Breast epithelium (tissue), 4 donors: ENCODE results near the gene ATG14. TPM values are rescaled to one million over a fixed set of nuclear protein-coding genes. Genes with fewer than 3 reads are reported as not detected.
A peak's percentile ranks its signal among the peaks of the same experiment; 100 is the strongest.

Experiments used
- DNase-seq, 2 donors: peaks; one replicate each; pipeline ENCODE4 v3.0.0-alpha.2; 2019; ENCODE audit warnings: low spot score in 2 of 2
- H3K27ac ChIP-seq, 2 donors: fragments of 200-600 bp; sonication (generic) in 1 of 2; one replicate each; pipeline ENCODE4 v1.5.1; 2016 to 2019; ENCODE audit warnings: mild to moderate bottlenecking in 1 of 2
- H3K27me3 ChIP-seq, 2 donors: fragments of 200-600 bp; sonication (generic) in 1 of 2; one replicate each; pipeline versions ENCODE4 v1.5.1 to v1.6.0; 2017 to 2019; ENCODE audit warnings: control low read depth in 1 of 2, mild to moderate bottlenecking in 1 of 2
- H3K36me3 ChIP-seq: fragments of 200-600 bp; one replicate; pipeline ENCODE4 v1.5.1; 2019
- H3K4me1 ChIP-seq, 2 donors: fragments of 200-600 bp; sonication (generic); one replicate each; pipeline ENCODE4 v1.5.1; 2016 to 2019; ENCODE audit warnings: control low read depth in 1 of 2
- H3K4me3 ChIP-seq, 3 donors: fragments of 200-600 bp; sonication (generic); 1 replicate in 2 of 3; 2 replicates in 1 of 3; pipeline ENCODE4 v1.5.1; 2016 to 2019; ENCODE audit warnings: mild to moderate bottlenecking in 3 of 3, moderate library complexity in 2 of 3
- H3K9me3 ChIP-seq, 2 donors: fragments of 200-600 bp; sonication (generic) in 1 of 2; one replicate each; pipeline ENCODE4 v1.5.1; 2016 to 2019; ENCODE audit warnings: control low read depth in 1 of 2
- CTCF ChIP-seq, 3 donors: fragments of 450-650 bp; IDR thresholded peaks; one replicate each; pipeline ENCODE4 v1.5.1; 2016 to 2017; ENCODE audit warnings: antibody characterized with exemption in 3 of 3, mild to moderate bottlenecking in 3 of 3, moderate library complexity in 3 of 3
- POLR2A ChIP-seq: fragments of 450-650 bp; IDR thresholded peaks from one replicate; pipeline ENCODE4 v1.6.1; 2016; ENCODE audit warnings: antibody characterized with exemption, mild to moderate bottlenecking, moderate library complexity
- POLR2AphosphoS5 ChIP-seq, 3 donors: sonication (generic); formaldehyde crosslinking; IDR thresholded peaks; one replicate each; pipeline ENCODE4 v1.6.1; 2017; ENCODE audit warnings: antibody characterized with exemption in 3 of 3
- intact Hi-C: fragments of 100-400 bp; cut with DNase I; formaldehyde crosslinking; loops from one replicate; pipeline ENCODE4 v1.15.1; 2023; ENCODE audit warnings: low total_unique reads
- total RNA-seq, 3 donors: library from RNA; depleted of rRNA; stranded (reverse); fragments of >200 nt; gene quantifications; one replicate each; pipeline ENCODE4 v1.1.0, GENCODE V29; 2016

Gene ATG14
- total RNA-seq, 3 donors from 2014 or later, result 14.6 to 28.0 (median 16.1) TPM

GRCh38 chr14:55449116-55449515 is 37.5 kb upstream of the ATG14 start:
- Histone ChIP-seq H3K27me3 (no peaks in the 10 kb centered on the region), H3K4me3 (no peak overlapping the region), H3K27ac (peak overlapping the region in 1 of 2 donors; percentile 36), H3K9me3 (no peaks in the 10 kb centered on the region), H3K36me3 (no peaks in the 10 kb centered on the region), H3K4me1 (no peaks in the 10 kb centered on the region)
- no peak for TF ChIP-seq POLR2AphosphoS5 (IDR thresholded peaks at IDR 0.05)
- intact Hi-C loops, result no loop called here
- DNase-seq, result no peak

GRCh38 chr14:55448141-55448614 is 36.5 kb upstream of the ATG14 start:
- no peaks in the 10 kb centered on the region for H3K4me1 ChIP-seq
- intact Hi-C loops, result no loop called here
- no peak for DNase-seq
- no peak for TF ChIP-seq POLR2A
- TF ChIP-seq CTCF (IDR thresholded peaks at IDR 0.05), result no peak
- no peak for TF ChIP-seq POLR2AphosphoS5 (IDR thresholded peaks at IDR 0.05)
- H3K27ac ChIP-seq, result peak overlapping the region; percentile 23 to 36
- no peaks in the 10 kb centered on the region for H3K9me3 ChIP-seq
- H3K36me3 ChIP-seq, result no peaks in the 10 kb centered on the region
- no peak overlapping the region for H3K4me3 ChIP-seq
- no peaks in the 10 kb centered on the region for H3K27me3 ChIP-seq

GRCh38 chr14:55446833-55447232 is 35.2 kb upstream of the ATG14 start:
- TF ChIP-seq POLR2A, result no peak
- no peak for TF ChIP-seq POLR2AphosphoS5 (IDR thresholded peaks at IDR 0.05)
- TF ChIP-seq CTCF (IDR thresholded peaks at IDR 0.05), result no peak
- H3K27ac ChIP-seq, result no peak overlapping the region
- DNase-seq, result no peak
- H3K4me1 ChIP-seq, result no peaks in the 10 kb centered on the region
- H3K27me3 ChIP-seq, result no peaks in the 10 kb centered on the region
- intact Hi-C loops, result no loop called here
- no peaks in the 10 kb centered on the region for H3K9me3 ChIP-seq
- H3K4me3 ChIP-seq, result no peak overlapping the region
- H3K36me3 ChIP-seq, result no peaks in the 10 kb centered on the region

GRCh38 chr14:55446127-55446736 is 34.6 kb upstream of the ATG14 start:
- H3K27me3 ChIP-seq, result no peaks in the 10 kb centered on the region
- H3K4me1 ChIP-seq, result no peaks in the 10 kb centered on the region
- peak; percentile 25 to 64 (median 59) for TF ChIP-seq CTCF (IDR thresholded peaks at IDR 0.05)
- no peak for TF ChIP-seq POLR2AphosphoS5 (IDR thresholded peaks at IDR 0.05)
- no peak overlapping the region for H3K4me3 ChIP-seq
- intact Hi-C loops, result no loop called here
- no peaks in the 10 kb centered on the region for H3K9me3 ChIP-seq
- H3K27ac ChIP-seq, result no peak overlapping the region
- no peaks in the 10 kb centered on the region for H3K36me3 ChIP-seq
- no peak for DNase-seq

- DNase-seq, result no peak
- TF ChIP-seq POLR2AphosphoS5 (IDR thresholded peaks at IDR 0.05) (no peak), POLR2A (no peak), CTCF (IDR thresholded peaks at IDR 0.05) (no peak)
- H3K4me1 ChIP-seq, result no peaks in the 10 kb centered on the region
- intact Hi-C loops, result no loop called here
- no peaks in the 10 kb centered on the region for H3K27me3 ChIP-seq
- H3K27ac ChIP-seq, result no peak overlapping the region
- no peaks in the 10 kb centered on the region for H3K9me3 ChIP-seq
- H3K36me3 ChIP-seq, result no peaks in the 10 kb centered on the region
- H3K4me3 ChIP-seq, result no peak overlapping the region
These were observed 29.7 kb upstream of the ATG14 start for GRCh38 chr14:55441286-55441685.
